ENCODE results near the gene BTBD6. TPM values are rescaled to one million over a fixed set of nuclear protein-coding genes. Genes with fewer than 3 reads are reported as not detected.

BTBD6 gene
- total and polyA plus RNA-seq, 2 donors from 2014 or later: 33.3 to 38.9 TPM

GRCh38 chr14:105218611-105219010 lies 29.7 kb upstream of the BTBD6 start:
- Histone ChIP-seq H3K9me3 (ENCODE audit: control insufficient read depth in 2 of 3, insufficient read depth in 1 of 3, low read length in 3 of 3) (peaks cover 0 to 4% (median 0%) of the 10 kb centered on the region in 3 donors), H3K27ac (ENCODE audit: low read depth in 2 of 2, low read length in 2 of 2) (no peak overlapping the region), H3K4me1 (ENCODE audit: control insufficient read depth in 2 of 3, insufficient read depth in 2 of 3, low read depth in 1 of 3, low read length in 3 of 3) (peaks cover 2 to 12% (median 8%) of the 10 kb centered on the region in 3 donors), H3K9ac (ENCODE audit: low read length in 3 of 3) (no peak overlapping the region), H3K4me3 (ENCODE audit: low read length in 3 of 3) (no peak overlapping the region), H3K36me3 (ENCODE audit: control insufficient read depth in 2 of 3, insufficient read depth in 3 of 3, low read length in 3 of 3) (peaks cover 8 to 18% (median 8%) of the 10 kb centered on the region in 3 donors), H3K27me3 (ENCODE audit: control insufficient read depth, insufficient read depth, low read length) (no peaks in the 10 kb centered on the region)
- DNase-seq (no peak), FAIRE-seq (no peak)
- TF ChIP-seq CTCF (IDR thresholded peaks at IDR 0.05; ENCODE audit: borderline replicate concordance, extremely low read depth, insufficient read depth): no peak
- intact Hi-C loops (cut with DNase I): no loop called here

GRCh38 chr14:105219043-105219612 lies 29.2 kb upstream of the BTBD6 start:
- intact Hi-C loops (cut with DNase I): no loop called here
- no peak for DNase-seq
- H3K36me3 ChIP-seq (ENCODE audit: control insufficient read depth in 2 of 3, insufficient read depth in 3 of 3, low read length in 3 of 3): peaks cover 8 to 18% (median 8%) of the 10 kb centered on the region in 3 donors
- H3K9ac ChIP-seq (ENCODE audit: low read length in 3 of 3): no peak overlapping the region
- H3K27ac ChIP-seq (ENCODE audit: low read depth in 2 of 2, low read length in 2 of 2): no peak overlapping the region
- H3K4me3 ChIP-seq (ENCODE audit: low read length in 3 of 3): no peak overlapping the region
- H3K9me3 ChIP-seq (ENCODE audit: control insufficient read depth in 2 of 3, insufficient read depth in 1 of 3, low read length in 3 of 3): peaks cover 0 to 4% (median 0%) of the 10 kb centered on the region in 3 donors
- TF ChIP-seq CTCF (IDR thresholded peaks at IDR 0.05; ENCODE audit: borderline replicate concordance, extremely low read depth, insufficient read depth): no peak
- H3K27me3 ChIP-seq (ENCODE audit: control insufficient read depth, insufficient read depth, low read length): no peaks in the 10 kb centered on the region
- no peak for FAIRE-seq
- peaks cover 2 to 14% (median 8%) of the 10 kb centered on the region in 3 donors for H3K4me1 ChIP-seq (ENCODE audit: control insufficient read depth in 2 of 3, insufficient read depth in 2 of 3, low read depth in 1 of 3, low read length in 3 of 3)

GRCh38 chr14:105219753-105220152 lies 28.6 kb upstream of the BTBD6 start:
- peaks cover 8 to 18% (median 8%) of the 10 kb centered on the region in 3 donors for H3K36me3 ChIP-seq (ENCODE audit: control insufficient read depth in 2 of 3, insufficient read depth in 3 of 3, low read length in 3 of 3)
- DNase-seq (no peak), FAIRE-seq (no peak)
- no peak overlapping the region for H3K4me3 ChIP-seq (ENCODE audit: low read length in 3 of 3)
- H3K27me3 ChIP-seq (ENCODE audit: control insufficient read depth, insufficient read depth, low read length): no peaks in the 10 kb centered on the region
- no peak for TF ChIP-seq CTCF (IDR thresholded peaks at IDR 0.05; ENCODE audit: borderline replicate concordance, extremely low read depth, insufficient read depth)
- peaks cover 2 to 15% (median 9%) of the 10 kb centered on the region in 3 donors for H3K4me1 ChIP-seq (ENCODE audit: control insufficient read depth in 2 of 3, insufficient read depth in 2 of 3, low read depth in 1 of 3, low read length in 3 of 3)
- no peak overlapping the region for H3K9ac ChIP-seq (ENCODE audit: low read length in 3 of 3)
- H3K9me3 ChIP-seq (ENCODE audit: control insufficient read depth in 2 of 3, insufficient read depth in 1 of 3, low read length in 3 of 3): peaks cover 0 to 4% (median 0%) of the 10 kb centered on the region in 3 donors
- intact Hi-C loops (cut with DNase I): no loop called here
- no peak overlapping the region for H3K27ac ChIP-seq (ENCODE audit: low read depth in 2 of 2, low read length in 2 of 2)

All from kidney (tissue), 14 donors.